CD4-positive, alpha-beta T cell (primary cell): ENCODE measurements around the gene PMAIP1. TPM values are rescaled to one million over a fixed set of nuclear protein-coding genes. Genes with fewer than 3 reads are reported as not detected.
A peak's percentile ranks its signal among the peaks of the same experiment; 100 is the strongest.

Experiments used
- ATAC-seq: fragments of 200-7000 bp; cut with Tn5 transposase; one replicate; pipeline ENCODE4 v1.10.0; 2022; ENCODE audit warnings: mild to moderate bottlenecking; ENCODE audit not compliant: poor library complexity
- CTCF ChIA-PET: fragments of 350-600 bp; sonication (Branson Sonifier 250); formaldehyde crosslinking; loops from one replicate; lab custom pipeline; 2021; ENCODE audit warnings: antibody characterized with exemption, inconsistent platforms; lab: Charles Lee
- POLR2A ChIA-PET: fragments of 350-600 bp; sonication (Branson Sonifier 250); formaldehyde crosslinking; loops from one replicate; lab custom pipeline; 2021; ENCODE audit warnings: antibody characterized with exemption, inconsistent platforms; lab: Charles Lee
- DNase-seq, 14 experiments: peaks; one replicate each; pipeline ENCODE4 v3.0.0-alpha.2; 2013 to 2020; ENCODE audit warnings: mixed read lengths in 2 of 14
- H3K27ac ChIP-seq, 2 donors: one replicate each; pipeline versions ENCODE4 v1.5.1 to v1.7.0; 2013; ENCODE audit warnings: low read length in 2 of 2, low read depth in 1 of 2, mild to moderate bottlenecking in 1 of 2
- H3K27me3 ChIP-seq, 2 experiments: 1 replicate in 1 of 2; 2 replicates in 1 of 2; pipeline versions ENCODE4 v1.6.1 to v1.7.0; 2013; ENCODE audit warnings: low read length in 2 of 2, control low read depth in 1 of 2, mild to moderate bottlenecking in 1 of 2, moderate library complexity in 1 of 2; ENCODE audit not compliant: insufficient read depth in 2 of 2, control insufficient read depth in 1 of 2
- H3K36me3 ChIP-seq: one replicate; pipeline ENCODE4 v1.6.1; 2013; ENCODE audit warnings: low read length, control low read depth; ENCODE audit not compliant: insufficient read depth
- H3K4me1 ChIP-seq: one replicate; pipeline ENCODE4 v1.6.1; 2013; ENCODE audit warnings: low read length, control low read depth; ENCODE audit not compliant: insufficient read depth
- H3K4me3 ChIP-seq: one replicate; pipeline ENCODE4 v1.5.1; 2013; ENCODE audit warnings: mild to moderate bottlenecking, low read length, moderate library complexity
- H3K9me3 ChIP-seq, 2 experiments: 1 replicate in 1 of 2; 2 replicates in 1 of 2; pipeline versions ENCODE4 v1.6.1 to v1.7.0; 2013; ENCODE audit warnings: low read length in 2 of 2, mild to moderate bottlenecking in 2 of 2, control low read depth in 1 of 2, moderate library complexity in 1 of 2; ENCODE audit not compliant: control insufficient read depth in 1 of 2, insufficient read depth in 1 of 2
- H3K27ac Mint-ChIP-seq: one replicate; pipeline ENCODE4 v1.8.0; 2020; ENCODE audit warnings: mixed read lengths
- H3K27me3 Mint-ChIP-seq: one replicate; pipeline ENCODE4 v1.8.0; 2021; ENCODE audit warnings: mixed read lengths
- H3K36me3 Mint-ChIP-seq: one replicate; pipeline ENCODE4 v1.8.0; 2021; ENCODE audit warnings: low read depth, mixed read lengths
- H3K4me1 Mint-ChIP-seq: one replicate; pipeline ENCODE4 v1.8.0; 2021; ENCODE audit warnings: low read depth, mixed read lengths
- H3K4me3 Mint-ChIP-seq: one replicate; pipeline ENCODE4 v1.8.0; 2020; ENCODE audit warnings: mild to moderate bottlenecking, mixed read lengths
- H3K9me3 Mint-ChIP-seq: one replicate; pipeline ENCODE4 v1.8.0; 2020; ENCODE audit warnings: mixed read lengths
- intact Hi-C, 2 experiments: fragments of 100-400 bp; cut with DNase I in 1 of 2; cut with micrococcal nuclease in 1 of 2; formaldehyde crosslinking; loops; one replicate each; pipeline versions ENCODE4 v1.15.1 to v1.9.0; 2023 to 2025; cut with DNase I, micrococcal nuclease
- polyA plus RNA-seq, 2 donors: library from polyadenylated mRNA; unstranded; fragments of 120-200 nt; gene quantifications; one replicate each; pipeline ENCODE4 v1.2.1, GENCODE V29; 2013
- total RNA-seq, 174 experiments: library from RNA in 2 of 174; stranded (reverse) in 2 of 174; gene quantifications; one replicate each; pipeline ENCODE4 v1.2.3 and lab custom pipeline; 2021 to 2026
- TF ChIP-seq, protein P1 (sequence below): fragments of 200-600 bp; IDR thresholded peaks from one replicate; pipeline ENCODE4 v1.8.0; 2022; ENCODE audit warnings: antibody characterized with exemption, mild to moderate bottlenecking

The PMAIP1 gene
- total RNA-seq (100 to 1,000 TPM; 100 to 101 TPM), total RNA-seq (lab: John Stamatoyannopoulos, UW) (4.3 to 418 (median 84.3) reads per million in 172 experiments)
- 16.5 TPM for polyA plus RNA-seq (2013, experiment 1 of 2)
- 53.4 TPM for polyA plus RNA-seq (2013, experiment 2 of 2)

DNA sequence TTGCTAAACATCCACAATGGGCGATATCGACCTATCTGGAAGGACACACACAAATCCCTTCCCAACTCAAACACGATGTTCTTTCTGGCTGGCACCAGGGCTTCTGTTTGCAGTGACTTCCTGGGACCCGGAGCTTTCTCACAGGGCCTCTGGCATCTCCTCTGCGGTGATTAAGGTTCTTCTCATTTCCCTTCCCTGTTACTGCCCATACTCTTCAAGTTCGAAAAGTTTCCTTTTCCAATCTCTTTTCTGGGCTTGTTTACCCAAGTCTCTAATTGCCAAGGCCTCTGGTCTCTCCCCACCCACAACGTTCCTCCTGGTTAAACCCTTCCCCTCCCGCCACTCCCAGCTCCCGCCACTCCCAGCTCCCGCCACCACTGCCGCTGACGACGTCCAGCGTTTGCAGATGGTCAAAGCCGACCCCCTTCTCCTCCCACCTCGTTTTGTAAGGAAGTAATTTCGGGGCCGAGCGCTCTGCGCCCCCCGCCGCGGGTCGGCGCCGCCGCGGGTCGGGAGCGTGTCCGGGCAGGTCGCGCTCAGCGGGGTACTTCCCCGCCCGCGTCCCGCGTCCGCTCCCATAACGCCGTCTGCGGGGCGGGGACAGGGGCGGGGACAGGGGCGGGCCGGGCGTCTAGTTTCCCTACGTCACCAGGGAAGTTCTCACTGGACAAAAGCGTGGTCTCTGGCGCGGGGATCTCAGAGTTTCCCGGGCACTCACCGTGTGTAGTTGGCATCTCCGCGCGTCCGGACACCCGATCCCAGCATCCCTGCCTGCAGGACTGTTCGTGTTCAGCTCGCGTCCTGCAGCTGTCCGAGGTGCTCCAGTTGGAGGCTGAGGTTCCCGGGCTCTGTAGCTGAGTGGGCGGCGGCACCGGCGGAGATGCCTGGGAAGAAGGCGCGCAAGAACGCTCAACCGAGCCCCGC, at the start of gene PMAIP1:
Gene PMAIP1 (plus strand): TSS at position 699 of the 924 bp plus-strand sequence. CDS start 182 bp downstream, at position 881.
- intact Hi-C loops, result loop anchor here in 1 of 2 experiments (10.0 kb wide), 2 partner anchors 55 to 545 kb away; partner anchors contain the start of gene LMAN1
- peak; percentile 68 for ATAC-seq
- H3K4me1 Mint-ChIP-seq, result peaks cover 40% of the 10 kb centered on the region

DNA sequence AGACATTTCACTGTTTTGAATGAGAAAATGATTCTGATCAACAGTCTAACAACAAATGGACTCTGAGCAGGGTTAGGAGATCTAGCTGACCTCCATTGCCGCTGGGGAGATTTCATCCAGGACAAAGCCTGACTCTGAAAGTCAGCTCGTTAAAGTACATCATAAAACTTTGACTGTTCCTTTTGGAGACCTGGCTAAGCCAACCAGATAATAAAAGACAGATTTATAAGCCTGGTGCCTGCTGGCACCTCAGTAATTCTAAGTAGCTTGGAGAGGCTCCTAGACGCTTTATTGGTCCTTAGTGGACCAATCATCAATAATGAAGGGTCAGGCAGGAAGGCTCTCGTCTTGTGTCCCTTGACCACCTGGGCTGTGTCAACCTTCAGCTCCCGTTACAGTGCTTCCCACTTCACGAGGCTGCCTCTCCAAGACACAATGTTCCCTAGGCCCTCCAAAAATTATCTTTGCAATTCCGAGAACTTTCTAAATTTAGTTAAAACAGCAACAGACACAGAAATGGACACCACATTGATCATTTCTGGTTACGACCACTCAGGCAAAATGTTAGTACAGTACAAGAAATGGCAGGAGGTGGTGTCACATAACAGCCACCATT, 47.9 kb upstream of the PMAIP1 start:
- ChIA-PET POLR2A (no interaction called here), CTCF (interaction anchor here (0.7 to 1.5 kb wide), 2 partner anchors 9 to 484 kb away, joined by 3 to 4 read pairs; no protein-coding TSS in a partner anchor)
- TF ChIP-seq, protein P1, sequence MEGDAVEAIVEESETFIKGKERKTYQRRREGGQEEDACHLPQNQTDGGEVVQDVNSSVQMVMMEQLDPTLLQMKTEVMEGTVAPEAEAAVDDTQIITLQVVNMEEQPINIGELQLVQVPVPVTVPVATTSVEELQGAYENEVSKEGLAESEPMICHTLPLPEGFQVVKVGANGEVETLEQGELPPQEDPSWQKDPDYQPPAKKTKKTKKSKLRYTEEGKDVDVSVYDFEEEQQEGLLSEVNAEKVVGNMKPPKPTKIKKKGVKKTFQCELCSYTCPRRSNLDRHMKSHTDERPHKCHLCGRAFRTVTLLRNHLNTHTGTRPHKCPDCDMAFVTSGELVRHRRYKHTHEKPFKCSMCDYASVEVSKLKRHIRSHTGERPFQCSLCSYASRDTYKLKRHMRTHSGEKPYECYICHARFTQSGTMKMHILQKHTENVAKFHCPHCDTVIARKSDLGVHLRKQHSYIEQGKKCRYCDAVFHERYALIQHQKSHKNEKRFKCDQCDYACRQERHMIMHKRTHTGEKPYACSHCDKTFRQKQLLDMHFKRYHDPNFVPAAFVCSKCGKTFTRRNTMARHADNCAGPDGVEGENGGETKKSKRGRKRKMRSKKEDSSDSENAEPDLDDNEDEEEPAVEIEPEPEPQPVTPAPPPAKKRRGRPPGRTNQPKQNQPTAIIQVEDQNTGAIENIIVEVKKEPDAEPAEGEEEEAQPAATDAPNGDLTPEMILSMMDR, result no peak
- Histone ChIP-seq H3K36me3 (no peaks in the 10 kb centered on the region), H3K27me3 (no peaks in the 10 kb centered on the region), H3K4me3 (no peak overlapping the region), H3K27ac (no peak overlapping the region), H3K9me3 (no peaks in the 10 kb centered on the region), H3K4me1 (peaks cover 5% of the 10 kb centered on the region)
- no peak for DNase-seq
- Mint-ChIP-seq H3K9me3 (no peaks in the 10 kb centered on the region), H3K4me1 (peaks cover 4% of the 10 kb centered on the region), H3K27me3 (no peaks in the 10 kb centered on the region), H3K36me3 (no peaks in the 10 kb centered on the region), H3K4me3 (no peak overlapping the region), H3K27ac (no peak overlapping the region)
- intact Hi-C loops, result no loop called here
- no peak for ATAC-seq

More for the DNA sequence above, at the start of gene PMAIP1:
- no peaks in the 10 kb centered on the region for H3K9me3 ChIP-seq
- DNase-seq, result peak; percentile 57 to 93 (median 78)
- Mint-ChIP-seq H3K27ac (peak within 1 kb of the TSS; percentile 93), H3K4me3 (peak within 1 kb of the TSS; percentile 98), H3K27me3 (no peaks in the 10 kb centered on the region), H3K36me3 (peaks cover 16% of the 10 kb centered on the region), H3K9me3 (no peaks in the 10 kb centered on the region)
- peaks cover 28% of the 10 kb centered on the region for H3K4me1 ChIP-seq
- H3K4me3 ChIP-seq, result peak within 1 kb of the TSS; percentile 91
- CTCF ChIA-PET, result interaction anchor here (1.0 kb wide), 1 partner anchor 11 kb away, joined by 3 read pairs; no protein-coding TSS in a partner anchor
- peaks cover 9% of the 10 kb centered on the region for H3K36me3 ChIP-seq
- peak within 1 kb of the TSS; percentile 78 to 87 for H3K27ac ChIP-seq
- POLR2A ChIA-PET, result interaction anchor here (1.1 to 1.2 kb wide), 2 partner anchors 29 to 540 kb away, joined by 3 read pairs; partner anchors contain the start of gene LMAN1
- H3K27me3 ChIP-seq, result no peaks in the 10 kb centered on the region
- TF ChIP-seq, protein P1, result no peak

DNA sequence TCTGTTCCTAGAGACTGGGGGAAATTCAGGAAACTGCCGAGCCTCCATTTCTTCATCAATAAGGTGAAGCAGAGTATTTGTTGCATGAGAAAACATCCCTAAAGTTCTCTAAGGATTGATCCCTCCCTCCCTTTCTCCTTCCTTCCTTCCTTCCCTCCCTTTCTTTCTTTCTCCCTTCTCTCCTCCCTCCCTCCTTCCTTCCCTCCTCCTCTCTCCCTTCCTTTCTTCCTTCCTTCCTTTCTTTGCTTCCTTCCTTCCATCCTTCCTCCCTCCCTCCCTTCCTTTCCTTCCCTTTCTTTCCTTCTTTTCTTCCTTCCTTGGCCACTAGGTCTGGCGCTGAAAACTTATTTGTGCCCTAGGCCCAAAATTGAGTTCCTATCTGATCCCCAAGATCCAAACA, 47.2 kb upstream of the PMAIP1 start:
- Mint-ChIP-seq H3K9me3 (no peaks in the 10 kb centered on the region), H3K4me3 (no peak overlapping the region), H3K36me3 (no peaks in the 10 kb centered on the region), H3K27me3 (no peaks in the 10 kb centered on the region), H3K4me1 (no peaks in the 10 kb centered on the region), H3K27ac (no peak overlapping the region)
- Histone ChIP-seq H3K36me3 (no peaks in the 10 kb centered on the region), H3K27me3 (no peaks in the 10 kb centered on the region), H3K4me3 (no peak overlapping the region), H3K9me3 (no peaks in the 10 kb centered on the region), H3K4me1 (no peaks in the 10 kb centered on the region), H3K27ac (no peak overlapping the region)
- intact Hi-C loops, result no loop called here
- ATAC-seq (no peak), DNase-seq (no peak)
- ChIA-PET POLR2A (no interaction called here), CTCF (interaction anchor here (1.5 kb wide), 1 partner anchor 8 kb away, joined by 3 read pairs; no protein-coding TSS in a partner anchor)
- TF ChIP-seq, protein P1, result no peak
